Iris pigment epithelial cell (primary cell): ENCODE data around the gene LYL1.

Source experiments
- DNase-seq: peaks from one replicate; pipeline ENCODE4 v3.0.0-alpha.2; 2011; ENCODE audit warnings: low read depth

The LYL1 gene

DNA sequence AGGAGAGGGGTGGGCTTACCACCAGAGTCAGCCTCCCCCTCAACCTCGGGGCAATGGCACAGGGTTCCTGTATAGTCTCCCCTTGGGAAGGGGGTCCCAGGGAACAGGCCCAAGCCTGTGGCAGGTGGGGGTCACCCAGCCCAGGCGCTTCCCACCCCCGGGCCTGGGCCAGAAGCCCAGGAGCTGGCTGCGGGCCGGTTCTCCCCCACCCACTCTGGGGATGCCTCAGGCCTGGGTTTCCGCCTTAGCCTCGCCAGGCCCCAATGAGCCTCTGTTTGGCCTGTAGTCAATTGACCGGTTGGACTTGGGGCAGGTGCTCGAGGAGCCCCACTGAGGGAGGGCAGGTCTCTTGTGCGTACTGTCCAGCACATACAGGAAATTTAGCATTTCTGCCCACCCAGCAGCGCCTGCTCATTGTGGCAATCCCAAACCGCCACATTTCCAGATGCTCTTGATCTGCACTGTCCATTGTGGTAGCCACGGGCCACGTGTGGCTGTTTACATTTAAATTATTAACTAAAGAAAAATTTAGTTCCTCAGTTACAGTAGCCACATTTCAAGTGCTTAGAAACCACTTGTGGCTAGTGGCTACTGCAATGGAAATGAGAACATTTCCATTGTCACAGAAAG is 9.9 kb downstream of the LYL1 start:
- no peak for DNase-seq

DNA sequence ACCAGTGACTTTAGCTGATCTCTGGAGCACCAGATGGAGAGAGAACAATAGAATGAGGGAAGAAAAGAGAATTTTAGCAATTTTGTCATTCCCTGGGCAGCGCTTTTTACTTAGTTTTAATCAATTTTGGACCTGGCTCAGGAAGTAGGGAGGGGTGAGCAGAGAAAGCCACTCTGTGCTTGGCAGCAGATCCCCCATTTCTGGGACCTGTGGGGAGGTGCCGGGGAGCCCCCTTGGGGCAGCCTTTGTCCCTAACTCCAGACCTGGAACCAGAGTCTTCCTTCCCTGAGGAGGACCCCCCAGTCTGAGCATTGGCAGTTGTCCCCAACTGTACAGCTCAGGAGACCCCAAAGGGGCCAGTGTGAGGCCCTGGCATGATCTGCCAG is 10.5 kb downstream of the LYL1 start:
- no peak for DNase-seq

- DNase-seq = peak; percentile 85
Observed at GRCh38 chr19:13091400-13092157, 11.1 kb downstream of the LYL1 start.

- no peak for DNase-seq
Observed at GRCh38 chr19:13090511-13091231, 12.0 kb downstream of the LYL1 start.

- DNase-seq = no peak
Observed at GRCh38 chr19:13089857-13090507, 12.7 kb downstream of the LYL1 start.

GRCh38 chr19:13089139-13089856 is 13.4 kb downstream of the LYL1 start:
- no peak for DNase-seq

GRCh38 chr19:13087795-13088537 is 14.7 kb downstream of the LYL1 start:
- DNase-seq = no peak

- no peak for DNase-seq
Observed at GRCh38 chr19:13087295-13087694, 15.4 kb downstream of the LYL1 start.

- DNase-seq = no peak
Observed at GRCh38 chr19:13086341-13086740, 16.3 kb downstream of the LYL1 start.

DNA sequence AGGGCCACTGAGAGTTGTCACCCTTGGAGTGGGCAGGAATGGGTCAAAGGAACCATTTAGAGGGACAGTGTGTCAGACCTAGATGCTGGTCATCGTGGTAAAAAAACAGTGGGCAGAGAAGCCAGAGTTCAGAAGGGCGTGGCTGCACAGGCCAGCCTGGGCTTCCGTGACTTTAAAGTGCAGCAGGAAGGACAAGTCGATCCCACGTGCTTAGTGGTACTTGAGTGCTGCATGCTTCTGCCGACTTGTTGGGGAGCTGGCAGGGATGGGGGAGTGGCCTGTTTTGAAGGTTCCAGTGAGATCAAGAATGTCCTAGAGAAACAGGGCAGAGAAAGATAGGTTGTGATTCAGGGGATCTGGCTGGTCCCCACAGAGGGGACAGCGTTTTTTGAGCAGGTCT is 17.0 kb downstream of the LYL1 start:
- no peak for DNase-seq

GRCh38 chr19:13083627-13084026 is 19.0 kb downstream of the LYL1 start:
- DNase-seq = no peak

DNA sequence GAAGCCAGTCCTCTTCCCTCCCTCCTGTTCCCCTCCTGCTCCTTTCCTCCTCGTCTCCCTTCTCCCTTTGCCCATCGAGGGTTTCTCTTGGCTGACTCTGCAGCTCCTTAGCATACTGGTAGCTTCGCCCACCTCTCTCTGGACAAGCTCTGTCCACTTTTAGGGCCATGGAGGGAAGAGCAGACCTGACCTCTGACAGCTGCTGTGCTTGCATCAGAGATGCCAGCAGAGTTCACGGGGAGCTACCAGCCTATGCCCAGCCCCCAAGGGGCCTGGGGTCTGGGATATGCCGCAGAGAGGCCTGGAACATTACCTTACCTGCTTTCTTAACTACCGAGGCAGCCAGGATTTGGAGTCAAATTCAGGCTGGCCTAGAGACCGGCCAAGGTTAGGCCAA is 19.7 kb downstream of the LYL1 start:
- DNase-seq = no peak

GRCh38 chr19:13082192-13083007 is 20.3 kb downstream of the LYL1 start:
- peak; percentile 63 for DNase-seq

GRCh38 chr19:13079542-13079986 is 23.1 kb downstream of the LYL1 start:
- peak; percentile 54 for DNase-seq

- DNase-seq = no peak
Observed at GRCh38 chr19:13078897-13079541, 23.6 kb downstream of the LYL1 start.

- DNase-seq = no peak
Observed at GRCh38 chr19:13078381-13078780, 24.3 kb downstream of the LYL1 start.

- DNase-seq = no peak
Observed at GRCh38 chr19:13077240-13077639, 25.4 kb downstream of the LYL1 start.

GRCh38 chr19:13076787-13077186 is 25.9 kb downstream of the LYL1 start:
- DNase-seq = no peak

DNA sequence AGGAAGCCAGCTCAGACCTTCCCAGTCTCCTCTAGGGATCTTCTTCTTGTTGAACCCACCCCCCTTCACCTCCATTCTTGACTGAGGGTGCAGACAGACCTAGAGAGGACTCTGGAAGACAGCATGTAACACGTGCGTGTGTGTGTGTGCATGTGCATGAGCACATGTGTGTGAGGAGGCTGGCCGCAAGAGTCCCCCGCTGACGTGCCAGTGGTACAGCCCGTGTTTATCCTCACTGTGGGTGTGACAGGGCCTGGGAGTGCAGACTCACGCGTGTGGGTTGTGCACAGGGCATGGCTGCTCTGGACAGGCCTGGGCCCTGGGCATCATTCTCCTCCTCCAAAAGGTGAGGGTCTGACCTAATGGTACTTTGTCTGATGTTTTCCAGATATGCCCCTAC is 26.3 kb downstream of the LYL1 start:
- DNase-seq = no peak

DNA sequence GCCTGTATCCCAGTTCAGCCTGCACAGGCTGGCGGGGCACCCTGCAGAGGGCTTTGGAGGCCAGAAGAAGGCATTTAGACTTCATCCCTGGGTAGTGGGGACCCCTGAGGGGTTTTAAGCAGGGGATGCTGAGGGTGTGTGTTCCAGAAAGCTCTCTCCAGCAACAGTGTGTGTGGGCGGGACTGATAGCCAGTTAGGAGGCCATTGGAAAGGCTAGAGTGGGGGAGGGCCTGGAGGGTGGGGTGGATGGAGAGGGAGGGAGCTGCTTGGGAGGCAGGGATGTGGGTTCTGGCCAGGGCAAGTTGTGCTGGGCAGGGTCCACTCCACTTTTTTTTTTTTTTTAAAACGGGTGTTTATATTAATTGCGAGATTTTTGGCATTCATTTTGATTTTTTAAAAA is 28.3 kb downstream of the LYL1 start:
- DNase-seq = no peak
